HUES6 (cell line): Measurements from ENCODE around the gene FCHO2.
"Not testable (repeated sequence)": the region's sequence is repeated elsewhere in the genome, so short reads cannot be mapped to it uniquely, and the experiment has no call there.

ENCODE experiments used
- H3K27ac ChIP-seq: 2 replicates; pipeline ENCODE4 v1.7.0; 2013; ENCODE audit warnings: low read depth, mild to moderate bottlenecking, low read length, inconsistent platforms
- H3K27me3 ChIP-seq: 2 replicates; pipeline ENCODE4 v1.6.1; 2013; ENCODE audit warnings: low read length; ENCODE audit not compliant: control insufficient read depth, insufficient read depth
- H3K36me3 ChIP-seq: 2 replicates; pipeline ENCODE4 v1.6.1; 2013; ENCODE audit warnings: low read length; ENCODE audit not compliant: control insufficient read depth, insufficient read depth
- H3K4me1 ChIP-seq: 2 replicates; pipeline ENCODE4 v1.6.1; 2013; ENCODE audit warnings: low read length; ENCODE audit not compliant: control insufficient read depth, insufficient read depth
- H3K4me3 ChIP-seq: 2 replicates; pipeline ENCODE4 v1.5.1; 2013; ENCODE audit warnings: low read depth, low read length
- H3K9ac ChIP-seq: one replicate; pipeline ENCODE4 v1.6.1; 2013; ENCODE audit warnings: mild to moderate bottlenecking, low read length
- H3K9me3 ChIP-seq: 2 replicates; pipeline ENCODE4 v1.6.1; 2013; ENCODE audit warnings: low read depth, low read length; ENCODE audit not compliant: control insufficient read depth, insufficient read depth

Gene FCHO2

GRCh38 chr5:73005886-73006285, 50.0 kb downstream of the FCHO2 start:
- no peaks in the 10 kb centered on the region for H3K27me3 ChIP-seq
- H3K9me3 ChIP-seq, result no peaks in the 10 kb centered on the region
- no peaks in the 10 kb centered on the region; the same call in 1 of the 2 replicates for H3K4me1 ChIP-seq
- H3K9ac ChIP-seq, result no peak overlapping the region
- no peaks in the 10 kb centered on the region for H3K36me3 ChIP-seq
- H3K4me3 ChIP-seq, result no peak overlapping the region
- H3K27ac ChIP-seq, result no peak overlapping the region

- Histone ChIP-seq H3K27ac (no peak overlapping the region), H3K36me3 (no peaks in the 10 kb centered on the region), H3K4me1 (no peaks in the 10 kb centered on the region; the same call in 1 of the 2 replicates), H3K4me3 (no peak overlapping the region), H3K9me3 (no peaks in the 10 kb centered on the region), H3K9ac (no peak overlapping the region), H3K27me3 (no peaks in the 10 kb centered on the region)
These were observed 51.2 kb downstream of the FCHO2 start for GRCh38 chr5:73007051-73007450.

GRCh38 chr5:73008831-73009230, 53.0 kb downstream of the FCHO2 start:
- Histone ChIP-seq H3K36me3 (no peaks in the 10 kb centered on the region), H3K27me3 (no peaks in the 10 kb centered on the region), H3K9ac (no peak overlapping the region), H3K4me3 (no peak overlapping the region), H3K9me3 (no peaks in the 10 kb centered on the region), H3K4me1 (no peaks in the 10 kb centered on the region; the same call in 1 of the 2 replicates), H3K27ac (no peak overlapping the region)

- not testable (repeated sequence) for H3K4me3 ChIP-seq, H3K27ac ChIP-seq, H3K9me3 ChIP-seq, H3K9ac ChIP-seq, H3K36me3 ChIP-seq, H3K27me3 ChIP-seq, H3K4me1 ChIP-seq
These were observed 55.8 kb downstream of the FCHO2 start for GRCh38 chr5:73011612-73012011.

- Histone ChIP-seq H3K9me3 (no peaks in the 10 kb centered on the region), H3K4me1 (no peaks in the 10 kb centered on the region), H3K4me3 (no peak overlapping the region), H3K9ac (no peak overlapping the region), H3K27me3 (no peaks in the 10 kb centered on the region), H3K27ac (no peak overlapping the region), H3K36me3 (no peaks in the 10 kb centered on the region)
These were observed 63.1 kb downstream of the FCHO2 start for GRCh38 chr5:73018892-73019291.

- H3K4me1 ChIP-seq, result no peaks in the 10 kb centered on the region
- no peak overlapping the region for H3K27ac ChIP-seq
- no peaks in the 10 kb centered on the region for H3K36me3 ChIP-seq
- H3K9ac ChIP-seq, result no peak overlapping the region
- no peak overlapping the region for H3K4me3 ChIP-seq
- H3K9me3 ChIP-seq, result no peaks in the 10 kb centered on the region
- no peaks in the 10 kb centered on the region for H3K27me3 ChIP-seq
These were observed 63.9 kb downstream of the FCHO2 start for GRCh38 chr5:73019766-73020165.

- H3K27me3 ChIP-seq, result no peaks in the 10 kb centered on the region
These were observed 66.8 kb downstream of the FCHO2 start for GRCh38 chr5:73022471-73023169.

GRCh38 chr5:73024946-73025544, 69.2 kb downstream of the FCHO2 start:
- H3K27ac ChIP-seq, H3K9ac ChIP-seq, H3K4me3 ChIP-seq, H3K36me3 ChIP-seq, H3K9me3 ChIP-seq, H3K27me3 ChIP-seq, H3K4me1 ChIP-seq: not testable (repeated sequence)

More at GRCh38 chr5:73022471-73023169, 66.8 kb downstream of the FCHO2 start:
- Histone ChIP-seq H3K27ac (no peak overlapping the region), H3K36me3 (peaks cover 4% of the 10 kb centered on the region; the same call in 1 of the 2 replicates), H3K9me3 (no peaks in the 10 kb centered on the region), H3K4me1 (no peaks in the 10 kb centered on the region), H3K9ac (no peak overlapping the region), H3K4me3 (no peak overlapping the region)

GRCh38 chr5:73027361-73027760, 71.5 kb downstream of the FCHO2 start:
- Histone ChIP-seq H3K36me3 (peaks cover 4% of the 10 kb centered on the region; the same call in 1 of the 2 replicates), H3K9me3 (no peaks in the 10 kb centered on the region), H3K27me3 (no peaks in the 10 kb centered on the region), H3K27ac (no peak overlapping the region), H3K4me3 (no peak overlapping the region), H3K4me1 (peaks cover 17% of the 10 kb centered on the region), H3K9ac (no peak overlapping the region)

GRCh38 chr5:73027816-73028215, 72.0 kb downstream of the FCHO2 start:
- Histone ChIP-seq H3K36me3 (peaks cover 4% of the 10 kb centered on the region; the same call in 1 of the 2 replicates), H3K27ac (no peak overlapping the region), H3K4me1 (peaks cover 17% of the 10 kb centered on the region), H3K9me3 (no peaks in the 10 kb centered on the region), H3K4me3 (no peak overlapping the region), H3K9ac (no peak overlapping the region), H3K27me3 (no peaks in the 10 kb centered on the region)

GRCh38 chr5:73028991-73029595, 73.3 kb downstream of the FCHO2 start:
- peaks cover 17% of the 10 kb centered on the region for H3K4me1 ChIP-seq
- H3K27me3 ChIP-seq, result no peaks in the 10 kb centered on the region
- H3K27ac ChIP-seq, result no peak overlapping the region
- no peak overlapping the region for H3K4me3 ChIP-seq
- H3K9me3 ChIP-seq, result no peaks in the 10 kb centered on the region
- H3K9ac ChIP-seq, result no peak overlapping the region
- peaks cover 4% of the 10 kb centered on the region; the same call in 1 of the 2 replicates for H3K36me3 ChIP-seq
